Measurements from ENCODE around the gene S100G.
A peak's percentile ranks its signal among the peaks of the same experiment; 100 is the strongest.
"Not testable (repeated sequence)": the region's sequence is repeated elsewhere in the genome, so short reads cannot be mapped to it uniquely, and the experiment has no call there.

S100G gene, protein sequence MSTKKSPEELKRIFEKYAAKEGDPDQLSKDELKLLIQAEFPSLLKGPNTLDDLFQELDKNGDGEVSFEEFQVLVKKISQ

DNA sequence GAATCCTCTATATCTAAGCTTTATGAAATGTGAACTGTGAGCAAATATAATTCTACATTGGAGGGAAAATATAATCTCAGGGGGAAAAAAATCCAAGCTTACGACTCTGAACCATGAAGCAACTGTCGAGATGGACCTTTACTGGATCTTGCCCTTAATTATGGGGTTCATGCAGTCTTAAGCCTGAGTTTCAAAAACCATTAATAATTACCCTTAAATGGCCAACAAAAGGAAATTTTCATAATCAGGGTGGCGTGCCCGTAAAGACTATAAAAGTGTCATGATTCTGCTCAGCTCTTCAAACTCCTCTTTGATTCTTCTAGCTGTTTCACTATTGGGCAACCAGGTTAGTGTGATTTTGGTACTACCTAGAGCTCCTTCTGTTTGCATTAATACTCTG lies at the start of gene S100G:
Gene S100G (plus strand): TSS at position 301 of the 400 bp plus-strand sequence. CDS start 849 bp downstream, outside the sequence.
- no peak for DNase-seq

DNA sequence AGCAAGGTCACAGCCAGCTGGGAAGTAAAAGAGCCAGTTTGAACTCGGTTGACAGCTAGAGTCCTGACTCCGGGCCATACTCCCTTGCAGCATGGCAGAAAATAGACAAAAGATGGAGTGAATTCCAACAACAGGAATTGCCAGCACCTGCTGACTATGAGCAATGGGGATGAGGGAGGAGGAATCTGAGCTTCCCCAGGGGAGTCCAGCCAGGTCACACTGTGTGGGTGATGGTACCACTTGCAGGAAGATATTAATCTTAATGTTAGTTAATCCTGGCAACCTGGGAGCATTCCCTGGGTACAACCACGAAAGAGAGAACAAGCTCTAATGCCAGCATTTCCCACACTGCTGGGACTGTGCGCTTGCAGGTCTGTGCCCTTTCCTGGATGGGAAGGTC lies 48.1 kb upstream of the S100G start:
- no peak for DNase-seq

DNA sequence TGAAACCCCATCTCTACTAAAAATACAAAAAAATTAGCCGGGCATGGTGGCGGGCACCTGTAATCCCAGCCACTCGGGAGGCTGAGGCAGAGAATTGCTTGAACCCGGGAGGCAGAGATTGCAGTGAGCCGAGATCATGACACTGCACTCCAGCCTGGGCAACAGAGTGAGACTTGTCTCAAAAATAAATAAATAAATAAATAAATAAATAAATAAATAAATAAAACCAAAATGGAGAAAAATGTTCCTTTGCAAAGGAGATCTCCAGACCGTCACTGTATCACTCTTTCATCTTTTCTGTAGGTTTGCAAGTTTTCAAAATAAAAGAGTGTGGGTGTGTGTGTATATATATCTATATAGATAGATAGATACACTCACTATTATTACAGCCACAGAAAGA lies 46.7 kb upstream of the S100G start:
- not testable (repeated sequence) for DNase-seq

DNA sequence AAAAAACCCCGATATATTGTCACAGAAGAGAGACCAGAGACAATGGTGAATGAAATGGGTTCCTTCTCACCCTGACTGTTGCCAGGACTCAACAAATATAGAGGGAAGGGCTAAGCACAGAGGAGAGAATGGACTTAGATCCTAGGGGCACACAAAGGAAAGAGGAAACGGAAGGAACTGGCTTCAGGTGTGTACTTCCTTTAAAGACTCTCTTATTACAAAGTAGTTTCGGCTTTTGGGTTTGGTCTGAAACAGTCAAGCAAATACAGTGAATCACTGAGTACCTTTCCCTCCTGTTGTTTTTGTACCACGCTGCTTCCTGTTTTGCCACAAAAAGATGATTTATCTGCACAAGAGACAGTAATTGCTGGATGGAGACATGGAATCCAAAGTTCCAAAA lies 46.1 kb upstream of the S100G start:
- DNase-seq = no peak

DNA sequence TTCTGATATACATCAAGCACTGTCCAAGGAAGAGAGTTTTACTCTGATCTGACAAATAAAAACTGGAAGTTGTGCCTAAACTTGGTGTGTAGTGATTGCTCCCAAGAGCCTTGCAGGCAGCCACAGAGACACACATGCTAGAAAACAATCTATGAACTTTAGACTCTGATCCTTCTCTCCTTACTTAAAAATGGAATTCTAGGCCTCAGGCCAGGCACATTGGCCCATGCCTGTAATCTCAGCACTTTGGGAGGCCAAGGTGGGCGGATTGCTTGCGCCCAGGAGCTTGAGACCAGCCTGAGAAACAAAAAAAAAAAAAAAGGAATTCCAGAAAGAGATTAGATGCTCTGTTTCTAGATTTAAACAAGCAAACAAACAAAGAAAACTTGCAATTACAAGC lies 45.6 kb upstream of the S100G start:
- no peak for DNase-seq

DNA sequence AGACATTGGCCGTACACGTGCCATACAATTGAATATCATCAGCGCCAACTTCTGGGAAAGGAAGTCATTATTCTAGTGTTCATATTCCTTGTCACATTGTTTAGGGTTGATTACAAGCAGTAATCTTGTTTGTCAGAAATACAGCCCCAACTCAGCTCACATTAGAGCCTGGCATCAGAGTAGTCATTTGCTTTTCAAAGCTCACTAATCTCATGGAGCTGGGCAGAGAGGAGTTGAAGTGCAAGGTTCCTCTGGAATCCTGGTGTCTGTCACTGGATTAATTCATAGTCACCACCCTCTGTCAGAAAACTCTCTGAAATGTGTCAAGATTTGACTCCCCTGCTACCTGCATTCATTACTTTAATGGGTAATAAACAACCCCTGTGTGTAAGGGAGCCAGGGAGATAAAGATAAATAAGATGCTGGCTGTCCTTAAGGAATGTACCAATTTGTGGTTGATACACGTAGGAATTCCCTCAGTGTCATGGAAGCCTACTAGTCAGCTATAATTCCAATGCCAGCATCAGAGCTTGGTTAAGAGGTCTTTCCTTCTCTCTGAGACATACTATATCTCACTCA lies 43.7 kb upstream of the S100G start:
- no peak for DNase-seq

DNA sequence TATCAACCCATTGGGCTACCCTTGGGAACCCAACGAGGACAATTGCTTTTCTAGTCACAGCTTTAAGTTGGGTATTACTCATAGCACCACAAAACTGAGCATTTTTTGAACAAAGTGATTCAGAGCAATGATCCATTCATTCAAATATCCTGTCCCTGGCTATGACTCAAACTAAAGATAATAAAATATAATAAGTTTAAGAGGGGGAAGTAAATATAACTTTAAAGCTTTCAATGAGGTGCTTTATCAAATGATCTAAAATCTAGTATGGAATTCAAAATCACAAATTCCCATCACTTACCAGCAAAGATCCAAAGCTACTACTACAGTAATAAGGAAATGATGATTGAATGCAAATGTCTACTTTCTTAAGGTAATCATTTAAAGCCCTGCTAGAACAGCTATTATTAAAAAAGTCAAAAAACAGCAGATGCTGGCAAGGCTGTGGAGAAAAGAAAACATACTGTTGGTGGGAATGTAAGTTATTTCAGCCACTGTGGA lies 39.8 kb upstream of the S100G start:
- DNase-seq = no peak

DNA sequence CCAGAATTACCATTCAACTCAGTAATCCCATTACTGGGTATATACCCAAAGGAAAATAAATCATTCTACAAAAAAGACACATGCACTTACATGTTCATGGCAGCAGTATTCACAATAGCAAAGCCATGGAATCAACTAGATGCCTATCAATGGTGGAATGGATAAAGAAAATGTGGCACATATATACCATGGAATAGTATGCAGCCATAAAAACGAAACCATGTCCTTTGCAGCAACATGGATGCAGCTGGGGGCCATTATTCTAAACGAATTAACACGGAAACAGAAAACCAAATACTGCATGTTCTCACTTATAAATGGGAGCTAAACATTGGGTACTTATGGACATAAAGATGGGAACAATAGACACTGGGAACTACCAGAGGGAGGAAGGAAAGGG lies 39.3 kb upstream of the S100G start:
- DNase-seq = not testable (repeated sequence)

DNA sequence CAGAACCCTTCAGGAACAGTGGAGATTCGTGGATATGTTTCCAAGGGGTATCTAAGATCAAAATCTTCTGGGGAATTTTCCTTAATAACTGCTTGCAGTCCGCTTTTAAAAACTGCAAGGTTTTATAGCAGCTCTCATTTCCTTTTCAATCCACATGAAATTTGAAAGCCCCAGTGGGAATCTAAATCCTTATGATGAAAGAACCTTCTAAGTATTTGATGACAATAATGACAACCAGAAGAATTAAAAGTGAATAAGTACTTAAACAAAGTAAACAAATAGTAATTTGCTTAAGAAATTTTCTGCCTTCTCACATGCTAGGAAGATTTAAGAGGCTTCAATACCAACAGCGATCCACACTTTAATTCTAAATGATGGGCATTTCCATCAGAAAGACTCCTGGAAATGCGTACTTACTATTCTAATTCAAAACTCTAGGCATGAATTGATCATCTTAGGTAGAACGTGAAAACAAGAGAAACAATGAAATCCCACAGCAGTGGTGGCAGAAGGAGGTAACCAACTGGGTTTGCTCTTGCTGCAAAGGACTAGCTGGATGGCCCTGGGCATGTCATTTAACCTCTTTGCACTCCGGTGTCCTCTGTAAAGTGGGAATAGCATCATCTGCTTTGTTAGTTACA lies 37.6 kb upstream of the S100G start:
- DNase-seq = no peak

DNA sequence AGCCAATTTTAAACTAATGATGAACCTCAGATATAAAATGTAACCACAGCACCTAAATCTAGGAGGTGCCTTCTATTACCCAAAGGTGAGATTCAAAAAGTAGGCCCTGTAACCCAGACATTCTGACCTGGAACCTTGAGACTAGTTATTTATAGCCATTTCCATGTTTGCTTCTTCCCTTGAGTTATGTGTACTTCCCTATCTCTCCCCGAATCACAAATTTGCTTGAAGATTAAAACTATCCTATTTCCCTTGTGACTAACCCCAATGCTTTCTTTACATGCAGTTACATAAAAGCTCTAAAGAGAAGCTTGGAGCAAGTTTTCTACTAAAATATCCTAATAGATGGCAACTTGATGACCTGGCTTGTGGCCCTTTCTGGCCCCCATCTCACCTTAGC lies 32.6 kb upstream of the S100G start:
- DNase-seq = no peak

DNA sequence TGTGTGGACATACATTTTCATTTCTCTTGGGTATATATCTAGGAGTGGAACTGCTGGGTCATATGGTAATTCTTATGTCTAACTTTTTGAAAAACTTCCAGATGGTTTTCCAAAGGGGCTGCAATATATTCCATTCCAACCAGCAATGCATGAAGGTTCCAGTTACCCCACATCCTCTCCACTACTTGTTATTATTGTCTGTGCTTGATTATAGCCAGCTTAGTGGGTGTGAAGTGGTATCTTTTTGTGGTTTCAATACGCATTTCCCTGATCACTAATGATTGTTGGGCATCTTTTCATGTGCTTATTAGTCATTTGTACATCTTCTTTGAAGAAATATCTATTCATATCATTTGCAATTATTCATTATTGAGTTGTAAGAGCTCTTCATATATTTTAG lies 31.5 kb upstream of the S100G start:
- no peak for DNase-seq

DNA sequence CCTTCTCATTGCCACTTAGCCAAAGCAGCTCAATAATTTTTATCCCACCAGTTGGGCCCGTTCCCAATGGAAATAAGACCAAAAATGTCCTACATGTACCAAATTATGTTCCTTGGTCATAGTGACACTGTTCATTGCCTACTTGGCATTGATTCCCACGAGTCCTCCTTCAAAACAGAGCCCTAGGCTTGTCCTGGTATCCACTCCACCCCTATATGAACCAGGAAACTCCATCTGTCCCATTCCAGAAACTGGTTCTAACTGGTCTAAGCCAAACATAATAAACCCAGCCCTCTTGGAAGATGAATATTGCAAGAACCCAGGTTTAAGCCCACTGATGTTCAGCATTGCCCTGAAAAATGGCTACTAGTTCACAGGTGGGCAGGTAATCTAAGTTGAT lies 30.9 kb upstream of the S100G start:
- no peak for DNase-seq

DNA sequence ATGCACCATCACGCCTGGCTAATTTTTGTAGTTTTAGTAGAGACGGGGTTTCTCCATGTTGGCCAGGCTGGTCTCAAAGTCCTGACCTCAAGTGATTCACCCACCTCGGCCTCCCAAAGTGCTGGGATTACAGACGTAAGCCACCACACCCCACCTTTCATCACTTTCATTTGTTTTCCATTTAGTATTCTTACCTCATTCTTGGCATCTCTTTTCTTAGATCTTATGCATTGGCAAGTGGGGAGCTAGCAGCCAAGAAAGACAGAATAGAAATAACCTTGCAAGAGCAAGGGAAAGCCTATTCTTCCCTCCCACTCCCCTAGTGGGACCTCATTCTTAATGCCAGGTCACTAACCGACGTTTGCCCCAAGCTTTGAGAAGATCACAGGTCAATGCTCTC lies 21.4 kb upstream of the S100G start:
- DNase-seq = not testable (repeated sequence)

DNA sequence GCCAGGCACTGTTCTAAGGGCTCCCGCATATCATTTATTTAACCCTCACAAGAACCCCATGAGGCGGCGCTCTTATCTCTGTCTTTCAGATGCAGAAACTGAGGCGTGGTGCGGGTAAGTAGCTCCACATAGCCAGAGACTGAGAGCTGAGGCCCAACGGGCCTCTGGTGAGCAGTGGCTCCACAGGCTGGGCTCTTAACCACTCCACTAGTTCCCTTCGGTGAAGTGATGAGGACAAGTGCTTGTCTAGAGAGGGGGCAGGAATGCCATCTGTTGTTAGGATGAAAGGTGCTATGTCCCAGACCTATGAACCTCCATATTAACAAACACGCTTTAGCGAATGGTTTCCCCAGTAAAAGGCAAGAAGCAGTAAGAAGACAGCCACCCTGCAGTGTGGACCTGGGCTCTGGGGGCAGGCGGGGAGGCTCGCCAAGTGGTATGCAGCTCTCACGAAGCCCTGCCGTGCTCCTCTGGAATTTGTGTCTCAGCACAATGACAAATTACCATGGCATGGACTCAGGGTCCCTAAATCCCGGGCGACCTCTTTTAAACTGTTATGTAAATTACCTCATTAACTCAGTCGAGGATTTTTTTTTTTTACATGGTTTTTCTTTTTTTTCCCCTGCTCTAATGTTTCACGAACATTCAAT lies 20.9 kb upstream of the S100G start:
- no peak for DNase-seq

DNA sequence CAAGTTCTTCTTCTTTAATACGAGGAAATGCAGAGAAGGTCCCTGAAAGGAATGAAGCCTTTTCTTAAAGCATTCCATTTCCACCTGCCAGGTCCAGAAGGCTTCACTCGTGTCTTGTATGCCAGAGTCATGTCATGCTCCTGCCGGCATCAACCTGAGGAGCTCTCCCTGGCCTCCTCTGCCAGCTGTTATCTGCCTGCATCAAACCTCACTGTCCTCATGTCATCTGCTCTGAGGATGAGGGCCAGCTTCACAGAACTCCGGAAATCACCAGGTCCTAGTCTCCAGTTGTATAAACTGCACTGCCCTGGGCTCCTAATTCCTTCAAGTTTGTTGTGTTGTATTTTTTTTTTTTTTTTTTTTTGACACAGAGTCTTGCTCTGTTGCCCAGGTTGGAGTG lies 20.0 kb upstream of the S100G start:
- no peak for DNase-seq

DNA sequence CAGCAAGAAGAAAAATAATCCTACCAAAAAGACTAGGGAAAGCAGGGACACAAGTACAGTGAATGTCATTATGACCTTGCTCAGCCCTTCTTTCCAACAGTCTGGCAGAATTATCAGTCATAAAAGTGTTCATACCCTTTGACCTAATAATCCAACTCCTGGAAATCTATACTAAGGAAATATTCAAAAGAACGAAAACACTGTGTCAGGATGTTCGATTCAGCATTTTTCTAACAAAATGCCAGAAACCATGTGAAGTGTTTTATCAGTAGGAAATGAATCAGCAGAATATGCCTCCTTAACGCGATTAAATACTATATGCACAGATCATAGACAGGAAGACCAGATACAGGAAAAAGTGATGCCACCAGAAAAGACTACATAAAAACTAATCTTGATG lies 16.2 kb upstream of the S100G start:
- DNase-seq = no peak

DNA sequence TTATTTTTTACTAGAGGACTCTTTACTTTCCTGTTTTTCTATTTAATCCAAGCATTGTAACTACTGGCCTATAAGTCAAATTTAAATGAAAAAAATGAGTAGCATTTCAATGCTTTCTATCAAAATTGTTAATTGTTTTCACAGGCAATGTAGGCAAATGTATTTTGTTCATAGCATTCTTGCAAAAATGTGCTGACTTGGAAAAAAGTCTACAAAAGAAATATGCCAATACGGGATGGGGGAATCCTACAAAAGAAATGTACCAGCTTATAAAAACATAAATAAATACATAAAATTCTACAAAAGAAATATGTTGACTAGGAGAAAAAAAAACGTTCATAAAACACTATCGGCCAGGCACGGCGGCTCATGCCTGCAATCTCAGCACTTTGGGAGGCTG lies 14.9 kb upstream of the S100G start:
- DNase-seq = no peak

DNA sequence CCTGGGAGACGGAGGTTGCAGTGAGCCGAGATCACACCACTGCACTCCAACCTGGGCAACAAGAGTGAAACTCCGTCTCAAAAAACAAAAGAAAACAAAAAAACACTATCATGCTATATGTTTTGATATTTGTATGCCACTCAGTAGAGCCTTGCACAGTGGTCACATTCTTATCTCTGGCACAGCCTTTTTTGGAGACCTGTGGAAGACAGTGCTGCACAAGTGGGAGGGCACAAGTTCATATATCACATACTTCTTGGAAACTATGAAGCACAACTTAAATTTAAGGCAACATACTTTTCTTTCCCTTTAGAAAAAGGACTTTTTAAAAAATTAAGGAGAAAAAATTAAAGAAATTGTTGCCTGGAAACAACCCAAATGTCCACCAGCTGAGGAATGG lies 14.4 kb upstream of the S100G start:
- DNase-seq = no peak

DNA sequence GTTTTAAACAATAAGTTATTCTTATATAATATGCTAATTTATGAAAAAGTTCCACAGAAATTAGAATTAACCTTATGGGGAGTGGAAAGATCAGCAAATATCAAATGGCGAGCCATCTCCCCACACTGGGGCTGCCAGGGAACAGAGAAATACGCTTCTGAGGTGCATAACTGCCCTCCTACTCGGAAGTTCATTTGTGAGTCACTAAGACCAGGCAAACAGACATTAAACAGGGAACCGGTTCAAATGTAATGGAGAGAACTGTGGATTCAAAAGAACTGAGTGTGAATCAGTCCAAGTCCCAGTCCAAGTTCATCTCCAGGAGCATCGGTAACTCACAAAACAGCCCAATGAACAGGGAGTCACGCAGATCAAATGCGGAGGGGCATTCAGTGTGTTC lies 11.4 kb upstream of the S100G start:
- DNase-seq = no peak

DNA sequence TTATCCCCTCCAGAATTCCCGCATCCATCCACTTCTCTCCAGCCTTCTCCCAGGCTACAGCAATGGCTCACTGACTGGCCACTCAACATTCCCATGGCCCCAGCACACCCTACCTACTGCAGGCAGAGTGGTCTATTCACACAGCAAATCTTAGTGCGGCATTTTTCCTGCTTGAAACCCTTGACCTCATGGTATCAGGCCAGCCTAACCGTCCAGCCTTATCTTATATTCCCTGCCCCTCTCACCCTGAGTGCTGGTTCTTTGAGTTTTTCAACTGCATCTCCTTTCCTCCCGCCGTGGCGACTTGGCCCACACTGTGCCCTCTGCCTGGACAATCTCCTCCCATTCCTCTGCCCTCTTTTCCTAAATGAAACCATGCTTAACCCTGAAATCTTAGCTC lies 10.0 kb upstream of the S100G start:
- DNase-seq = no peak

DNA sequence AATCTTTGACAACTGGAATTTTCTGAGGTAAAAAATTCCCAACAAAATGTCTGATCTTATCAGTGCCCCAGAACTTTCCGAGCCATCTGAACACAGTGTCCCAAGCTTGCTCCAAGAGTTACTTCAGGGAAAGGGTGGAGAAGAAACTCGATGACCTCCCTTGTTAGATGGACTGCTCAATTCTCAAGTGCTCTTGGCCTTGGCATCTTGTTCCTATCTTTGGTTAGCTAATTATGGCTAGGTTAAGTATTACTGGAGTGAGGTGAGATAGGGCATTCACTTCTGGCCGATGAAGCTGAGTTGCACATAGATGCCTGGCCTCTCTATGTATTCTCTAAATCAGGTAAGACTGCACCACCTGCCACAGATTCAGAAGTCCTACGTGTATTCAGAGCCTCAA lies 9.1 kb upstream of the S100G start:
- no peak for DNase-seq

DNA sequence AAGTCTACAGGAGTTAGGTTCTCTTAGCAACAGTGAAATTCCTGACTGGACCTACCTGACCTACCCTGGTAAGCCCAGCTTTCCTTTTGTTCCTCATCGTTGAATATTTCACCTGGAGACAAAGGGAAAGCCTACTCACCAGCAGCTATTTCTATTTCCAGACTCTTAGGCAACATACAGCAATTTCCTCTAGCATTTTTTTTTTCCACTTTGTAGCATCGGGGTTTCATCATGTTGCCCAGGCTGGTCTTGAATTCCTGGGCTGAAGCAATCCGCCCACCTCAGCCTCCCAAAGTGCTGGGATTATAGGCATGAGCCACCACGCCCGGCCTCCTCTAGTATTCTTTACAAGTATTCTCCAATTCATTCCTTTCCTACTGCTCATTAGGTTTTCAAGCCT lies 6.8 kb upstream of the S100G start:
- DNase-seq = no peak

DNA sequence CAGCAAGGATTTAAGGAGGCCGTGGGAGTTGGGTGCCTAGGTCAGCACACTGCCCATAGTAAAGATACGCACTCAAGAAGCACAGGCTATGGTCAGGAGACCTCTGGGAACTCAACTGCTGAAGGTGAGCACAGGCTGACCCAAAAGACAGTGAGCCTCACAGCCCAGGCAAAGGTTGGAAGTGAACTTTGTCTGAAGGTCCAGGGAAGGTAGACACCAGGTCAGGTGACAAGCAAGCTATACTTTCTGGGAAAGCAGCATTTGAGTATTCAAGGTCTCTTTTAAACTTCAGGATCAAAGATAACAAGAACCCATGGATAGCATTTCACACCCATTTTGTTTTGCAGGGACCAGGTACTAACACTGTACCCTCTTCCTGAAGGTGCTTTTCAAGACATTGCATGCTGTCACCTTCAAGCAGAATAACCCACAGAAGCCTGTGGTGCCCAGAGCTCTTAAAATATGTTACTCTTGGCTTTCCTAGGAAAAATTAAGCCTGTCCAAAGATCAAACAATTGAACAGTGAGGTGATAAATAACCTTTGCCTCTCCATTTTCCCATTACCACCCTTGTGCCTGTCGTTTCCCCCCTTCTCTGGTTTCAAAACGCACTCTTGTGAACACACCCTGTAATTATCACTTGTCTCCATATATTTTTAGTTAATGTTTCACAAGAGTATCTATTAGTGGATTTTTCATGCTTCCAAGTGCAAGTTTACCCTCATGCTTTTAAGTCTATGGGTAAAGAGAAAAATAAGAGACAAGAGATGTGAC lies 3.4 kb upstream of the S100G start:
- peak; percentile 84 for DNase-seq
